Measurements from ENCODE around the gene RHBDL1.

GRCh38 chr16:666572-666971 is 8.9 kb upstream of the RHBDL1 start:
- TF ChIP-seq, protein P1, sequence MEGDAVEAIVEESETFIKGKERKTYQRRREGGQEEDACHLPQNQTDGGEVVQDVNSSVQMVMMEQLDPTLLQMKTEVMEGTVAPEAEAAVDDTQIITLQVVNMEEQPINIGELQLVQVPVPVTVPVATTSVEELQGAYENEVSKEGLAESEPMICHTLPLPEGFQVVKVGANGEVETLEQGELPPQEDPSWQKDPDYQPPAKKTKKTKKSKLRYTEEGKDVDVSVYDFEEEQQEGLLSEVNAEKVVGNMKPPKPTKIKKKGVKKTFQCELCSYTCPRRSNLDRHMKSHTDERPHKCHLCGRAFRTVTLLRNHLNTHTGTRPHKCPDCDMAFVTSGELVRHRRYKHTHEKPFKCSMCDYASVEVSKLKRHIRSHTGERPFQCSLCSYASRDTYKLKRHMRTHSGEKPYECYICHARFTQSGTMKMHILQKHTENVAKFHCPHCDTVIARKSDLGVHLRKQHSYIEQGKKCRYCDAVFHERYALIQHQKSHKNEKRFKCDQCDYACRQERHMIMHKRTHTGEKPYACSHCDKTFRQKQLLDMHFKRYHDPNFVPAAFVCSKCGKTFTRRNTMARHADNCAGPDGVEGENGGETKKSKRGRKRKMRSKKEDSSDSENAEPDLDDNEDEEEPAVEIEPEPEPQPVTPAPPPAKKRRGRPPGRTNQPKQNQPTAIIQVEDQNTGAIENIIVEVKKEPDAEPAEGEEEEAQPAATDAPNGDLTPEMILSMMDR (tag by site-specific recombination; IDR thresholded peaks at IDR 0.05), result no peak
- no peak for TF ChIP-seq ZNF501 (tag by site-specific recombination; IDR thresholded peaks at IDR 0.05)
- no peak for TF ChIP-seq KLF16 (tag by site-specific recombination; IDR thresholded peaks at IDR 0.05)
- no peak for TF ChIP-seq ZBTB20 (tag by site-specific recombination; IDR thresholded peaks at IDR 0.05)
- TF ChIP-seq ZNF600 (tag by site-specific recombination; IDR thresholded peaks at IDR 0.05), result no peak
- no peak for TF ChIP-seq ZNF660 (tag by site-specific recombination; IDR thresholded peaks at IDR 0.05)
- no peak for TF ChIP-seq MYNN (tag by site-specific recombination; IDR thresholded peaks at IDR 0.05; ENCODE audit: borderline replicate concordance)
- no peak for TF ChIP-seq ZSCAN5A (tag by site-specific recombination; IDR thresholded peaks at IDR 0.05)
- TF ChIP-seq ZNF433 (tag by site-specific recombination; IDR thresholded peaks at IDR 0.05; ENCODE audit: low read depth), result no peak
- no peak for TF ChIP-seq ZNF48 (tag by site-specific recombination; IDR thresholded peaks at IDR 0.05)
- TF ChIP-seq, protein P2, sequence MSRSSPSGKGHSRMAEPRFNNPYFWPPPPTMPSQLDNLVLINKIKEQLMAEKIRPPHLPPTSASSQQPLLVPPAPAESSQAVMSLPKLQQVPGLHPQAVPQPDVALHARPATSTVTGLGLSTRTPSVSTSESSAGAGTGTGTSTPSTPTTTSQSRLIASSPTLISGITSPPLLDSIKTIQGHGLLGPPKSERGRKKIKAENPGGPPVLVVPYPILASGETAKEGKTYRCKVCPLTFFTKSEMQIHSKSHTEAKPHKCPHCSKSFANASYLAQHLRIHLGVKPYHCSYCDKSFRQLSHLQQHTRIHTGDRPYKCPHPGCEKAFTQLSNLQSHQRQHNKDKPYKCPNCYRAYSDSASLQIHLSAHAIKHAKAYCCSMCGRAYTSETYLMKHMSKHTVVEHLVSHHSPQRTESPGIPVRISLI (tag by site-specific recombination; IDR thresholded peaks at IDR 0.05), result no peak
- TF ChIP-seq ZNF768 (tag by site-specific recombination; IDR thresholded peaks at IDR 0.05), result no peak
- TF ChIP-seq ZNF514 (tag by site-specific recombination; IDR thresholded peaks at IDR 0.05), result no peak
